Measurements from ENCODE around the gene VPS35. TPM values are rescaled to one million over a fixed set of nuclear protein-coding genes. Genes with fewer than 3 reads are reported as not detected.
A peak's percentile ranks its signal among the peaks of the same experiment; 100 is the strongest.

VPS35 gene
- total and polyA plus RNA-seq, 2 of the 13 experiments (the other 11 are each of a cell fraction or from before 2014, with no cell fraction given): 30.7 to 136 TPM

DNA sequence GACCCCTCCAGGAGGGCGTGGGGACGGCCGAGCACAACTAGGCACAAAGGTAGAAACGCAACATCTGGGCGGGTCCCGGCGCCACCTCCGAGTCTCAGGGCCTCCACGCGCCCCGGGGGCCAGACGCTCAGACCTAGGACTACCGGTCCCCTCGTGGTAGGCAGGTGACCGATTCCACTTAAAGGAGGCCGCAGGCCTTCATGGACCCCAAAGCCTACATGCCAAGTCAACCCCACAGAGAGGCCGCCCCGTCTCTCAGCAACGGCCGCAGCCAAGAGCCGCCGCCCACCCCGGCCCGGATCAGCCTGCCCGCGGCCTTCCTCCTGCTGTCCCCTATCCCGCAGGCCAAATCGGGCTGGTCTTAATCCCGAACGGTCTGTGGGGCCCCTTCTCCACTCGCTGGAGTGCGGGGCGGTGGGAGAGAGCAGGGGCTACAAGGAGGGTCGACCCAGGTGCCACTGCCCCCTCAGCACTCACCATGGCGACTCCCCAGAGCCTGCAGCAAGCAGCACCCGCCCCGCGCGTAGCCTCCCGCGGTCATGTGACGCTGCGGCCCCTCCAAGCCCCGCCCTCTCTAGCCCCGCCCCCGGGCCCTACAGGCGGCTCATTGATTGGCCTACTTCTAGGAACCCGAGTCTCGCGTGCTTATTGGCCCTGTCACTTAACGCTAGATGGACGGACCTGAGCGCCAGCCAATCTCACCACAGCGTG, at the start of gene VPS35 (continued):
- 0 out of 2 replicates have a peak, but pooled peaks have one; percentile 13 for TF ChIP-seq ZNF549 (CRISPR knock-in tag; IDR thresholded peaks at IDR 0.05)
- no peak for TF ChIP-seq SOX6 (IDR thresholded peaks at IDR 0.05)
- TF ChIP-seq SOX6 (CRISPR knock-in tag; IDR thresholded peaks at IDR 0.05): peak; percentile 76
- TF ChIP-seq, protein P1, sequence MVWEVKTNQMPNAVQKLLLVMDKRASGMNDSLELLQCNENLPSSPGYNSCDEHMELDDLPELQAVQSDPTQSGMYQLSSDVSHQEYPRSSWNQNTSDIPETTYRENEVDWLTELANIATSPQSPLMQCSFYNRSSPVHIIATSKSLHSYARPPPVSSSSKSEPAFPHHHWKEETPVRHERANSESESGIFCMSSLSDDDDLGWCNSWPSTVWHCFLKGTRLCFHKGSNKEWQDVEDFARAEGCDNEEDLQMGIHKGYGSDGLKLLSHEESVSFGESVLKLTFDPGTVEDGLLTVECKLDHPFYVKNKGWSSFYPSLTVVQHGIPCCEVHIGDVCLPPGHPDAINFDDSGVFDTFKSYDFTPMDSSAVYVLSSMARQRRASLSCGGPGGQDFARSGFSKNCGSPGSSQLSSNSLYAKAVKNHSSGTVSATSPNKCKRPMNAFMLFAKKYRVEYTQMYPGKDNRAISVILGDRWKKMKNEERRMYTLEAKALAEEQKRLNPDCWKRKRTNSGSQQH (CRISPR knock-in tag; IDR thresholded peaks at IDR 0.05; ENCODE audit: low read depth): peak; percentile 34; the same call in 1 of the 2 replicates
- TF ChIP-seq JUN (CRISPR knock-in tag; IDR thresholded peaks at IDR 0.05): 0 out of 2 replicates have a peak, but pooled peaks have one; percentile 35
- TF ChIP-seq, protein P2, sequence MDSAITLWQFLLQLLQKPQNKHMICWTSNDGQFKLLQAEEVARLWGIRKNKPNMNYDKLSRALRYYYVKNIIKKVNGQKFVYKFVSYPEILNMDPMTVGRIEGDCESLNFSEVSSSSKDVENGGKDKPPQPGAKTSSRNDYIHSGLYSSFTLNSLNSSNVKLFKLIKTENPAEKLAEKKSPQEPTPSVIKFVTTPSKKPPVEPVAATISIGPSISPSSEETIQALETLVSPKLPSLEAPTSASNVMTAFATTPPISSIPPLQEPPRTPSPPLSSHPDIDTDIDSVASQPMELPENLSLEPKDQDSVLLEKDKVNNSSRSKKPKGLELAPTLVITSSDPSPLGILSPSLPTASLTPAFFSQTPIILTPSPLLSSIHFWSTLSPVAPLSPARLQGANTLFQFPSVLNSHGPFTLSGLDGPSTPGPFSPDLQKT (CRISPR knock-in tag; IDR thresholded peaks at IDR 0.05; ENCODE audit: borderline replicate concordance): no peak
- TF ChIP-seq MXD4 (CRISPR knock-in tag; IDR thresholded peaks at IDR 0.05): no peak
- TF ChIP-seq ZNF296 (CRISPR knock-in tag; conservative IDR thresholded peaks at IDR 0.05): no peak
- TF ChIP-seq THYN1 (CRISPR knock-in tag; IDR thresholded peaks at IDR 0.05; ENCODE audit: borderline replicate concordance, low read depth): no peak
- no peak for TF ChIP-seq ZNF558 (CRISPR knock-in tag; IDR thresholded peaks at IDR 0.05; ENCODE audit: borderline replicate concordance)
- TF ChIP-seq RBM22 (optimal IDR thresholded peaks at IDR 0.05; ENCODE audit: low read length): no peak
- TF ChIP-seq ZNF7 (CRISPR knock-in tag; IDR thresholded peaks at IDR 0.05): no peak
- no peak for TF ChIP-seq ATRX (CRISPR knock-in tag; IDR thresholded peaks at IDR 0.05; ENCODE audit: borderline replicate concordance)
- TF ChIP-seq, protein P3, sequence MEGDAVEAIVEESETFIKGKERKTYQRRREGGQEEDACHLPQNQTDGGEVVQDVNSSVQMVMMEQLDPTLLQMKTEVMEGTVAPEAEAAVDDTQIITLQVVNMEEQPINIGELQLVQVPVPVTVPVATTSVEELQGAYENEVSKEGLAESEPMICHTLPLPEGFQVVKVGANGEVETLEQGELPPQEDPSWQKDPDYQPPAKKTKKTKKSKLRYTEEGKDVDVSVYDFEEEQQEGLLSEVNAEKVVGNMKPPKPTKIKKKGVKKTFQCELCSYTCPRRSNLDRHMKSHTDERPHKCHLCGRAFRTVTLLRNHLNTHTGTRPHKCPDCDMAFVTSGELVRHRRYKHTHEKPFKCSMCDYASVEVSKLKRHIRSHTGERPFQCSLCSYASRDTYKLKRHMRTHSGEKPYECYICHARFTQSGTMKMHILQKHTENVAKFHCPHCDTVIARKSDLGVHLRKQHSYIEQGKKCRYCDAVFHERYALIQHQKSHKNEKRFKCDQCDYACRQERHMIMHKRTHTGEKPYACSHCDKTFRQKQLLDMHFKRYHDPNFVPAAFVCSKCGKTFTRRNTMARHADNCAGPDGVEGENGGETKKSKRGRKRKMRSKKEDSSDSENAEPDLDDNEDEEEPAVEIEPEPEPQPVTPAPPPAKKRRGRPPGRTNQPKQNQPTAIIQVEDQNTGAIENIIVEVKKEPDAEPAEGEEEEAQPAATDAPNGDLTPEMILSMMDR (CRISPR knock-in tag; IDR thresholded peaks at IDR 0.05): peak; percentile 78
- TF ChIP-seq POGZ (CRISPR knock-in tag; IDR thresholded peaks at IDR 0.05): peak; percentile 26; the same call in 1 of the 2 replicates
- peak; percentile 41 to 85; a peak in 2 of 4 replicates for TF ChIP-seq KLF16 (CRISPR knock-in tag; IDR thresholded peaks at IDR 0.05)
- TF ChIP-seq, protein P4, sequence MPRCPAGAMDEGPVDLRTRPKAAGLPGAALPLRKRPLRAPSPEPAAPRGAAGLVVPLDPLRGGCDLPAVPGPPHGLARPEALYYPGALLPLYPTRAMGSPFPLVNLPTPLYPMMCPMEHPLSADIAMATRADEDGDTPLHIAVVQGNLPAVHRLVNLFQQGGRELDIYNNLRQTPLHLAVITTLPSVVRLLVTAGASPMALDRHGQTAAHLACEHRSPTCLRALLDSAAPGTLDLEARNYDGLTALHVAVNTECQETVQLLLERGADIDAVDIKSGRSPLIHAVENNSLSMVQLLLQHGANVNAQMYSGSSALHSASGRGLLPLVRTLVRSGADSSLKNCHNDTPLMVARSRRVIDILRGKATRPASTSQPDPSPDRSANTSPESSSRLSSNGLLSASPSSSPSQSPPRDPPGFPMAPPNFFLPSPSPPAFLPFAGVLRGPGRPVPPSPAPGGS (CRISPR knock-in tag; IDR thresholded peaks at IDR 0.05): peak; percentile 93
- peak; percentile 21 for TF ChIP-seq PTBP1 (IDR thresholded peaks at IDR 0.05; ENCODE audit: low read depth, low read length, poor library complexity, severe bottlenecking)
- TF ChIP-seq, protein P5, sequence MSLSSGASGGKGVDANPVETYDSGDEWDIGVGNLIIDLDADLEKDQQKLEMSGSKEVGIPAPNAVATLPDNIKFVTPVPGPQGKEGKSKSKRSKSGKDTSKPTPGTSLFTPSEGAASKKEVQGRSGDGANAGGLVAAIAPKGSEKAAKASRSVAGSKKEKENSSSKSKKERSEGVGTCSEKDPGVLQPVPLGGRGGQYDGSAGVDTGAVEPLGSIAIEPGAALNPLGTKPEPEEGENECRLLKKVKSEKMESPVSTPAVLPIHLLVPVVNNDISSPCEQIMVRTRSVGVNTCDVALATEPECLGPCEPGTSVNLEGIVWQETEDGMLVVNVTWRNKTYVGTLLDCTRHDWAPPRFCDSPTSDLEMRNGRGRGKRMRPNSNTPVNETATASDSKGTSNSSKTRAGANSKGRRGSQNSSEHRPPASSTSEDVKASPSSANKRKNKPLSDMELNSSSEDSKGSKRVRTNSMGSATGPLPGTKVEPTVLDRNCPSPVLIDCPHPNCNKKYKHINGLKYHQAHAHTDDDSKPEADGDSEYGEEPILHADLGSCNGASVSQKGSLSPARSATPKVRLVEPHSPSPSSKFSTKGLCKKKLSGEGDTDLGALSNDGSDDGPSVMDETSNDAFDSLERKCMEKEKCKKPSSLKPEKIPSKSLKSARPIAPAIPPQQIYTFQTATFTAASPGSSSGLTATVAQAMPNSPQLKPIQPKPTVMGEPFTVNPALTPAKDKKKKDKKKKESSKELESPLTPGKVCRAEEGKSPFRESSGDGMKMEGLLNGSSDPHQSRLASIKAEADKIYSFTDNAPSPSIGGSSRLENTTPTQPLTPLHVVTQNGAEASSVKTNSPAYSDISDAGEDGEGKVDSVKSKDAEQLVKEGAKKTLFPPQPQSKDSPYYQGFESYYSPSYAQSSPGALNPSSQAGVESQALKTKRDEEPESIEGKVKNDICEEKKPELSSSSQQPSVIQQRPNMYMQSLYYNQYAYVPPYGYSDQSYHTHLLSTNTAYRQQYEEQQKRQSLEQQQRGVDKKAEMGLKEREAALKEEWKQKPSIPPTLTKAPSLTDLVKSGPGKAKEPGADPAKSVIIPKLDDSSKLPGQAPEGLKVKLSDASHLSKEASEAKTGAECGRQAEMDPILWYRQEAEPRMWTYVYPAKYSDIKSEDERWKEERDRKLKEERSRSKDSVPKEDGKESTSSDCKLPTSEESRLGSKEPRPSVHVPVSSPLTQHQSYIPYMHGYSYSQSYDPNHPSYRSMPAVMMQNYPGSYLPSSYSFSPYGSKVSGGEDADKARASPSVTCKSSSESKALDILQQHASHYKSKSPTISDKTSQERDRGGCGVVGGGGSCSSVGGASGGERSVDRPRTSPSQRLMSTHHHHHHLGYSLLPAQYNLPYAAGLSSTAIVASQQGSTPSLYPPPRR (CRISPR knock-in tag; IDR thresholded peaks at IDR 0.05; ENCODE audit: borderline replicate concordance): peak; percentile 47; the same call in 1 of the 2 replicates
